HepG2 (cell line): ENCODE data around the gene ZNF678.

Experiments
- CTCF ChIP-seq: sonication (generic); formaldehyde crosslinking; IDR thresholded peaks from 2 replicates; pipeline ENCODE4 v1.5.0; 2020; ENCODE audit warnings: mild to moderate bottlenecking, missing genetic modification reagents, moderate library complexity
- KMT2A ChIP-seq: sonication (generic); formaldehyde crosslinking; IDR thresholded peaks from 2 replicates; pipeline ENCODE4 v1.4.0; 2020; ENCODE audit warnings: missing genetic modification reagents
- MYNN ChIP-seq: sonication (generic); formaldehyde crosslinking; IDR thresholded peaks from 2 replicates; pipeline ENCODE4 v1.4.0; 2020; ENCODE audit warnings: mild to moderate bottlenecking, low read depth, missing genetic modification reagents
- NBN ChIP-seq: fragments of 450-650 bp; conservative IDR thresholded peaks from 2 replicates; pipeline ENCODE4 v1.6.1; 2017
- SP1 ChIP-seq, 2 experiments: fragments of 450-650 bp in 1 of 2; sonication (generic) in 1 of 2; formaldehyde crosslinking in 1 of 2; IDR thresholded peaks; 2 replicates each; pipeline versions ENCODE4 v1.4.0 to v1.6.1; 2016 to 2020; ENCODE audit warnings: missing genetic modification reagents in 1 of 2
- ZBTB43 ChIP-seq: sonication (generic); formaldehyde crosslinking; conservative IDR thresholded peaks from 2 replicates; pipeline ENCODE4 v1.4.0; 2020; ENCODE audit warnings: missing genetic modification reagents
- ZNF761 ChIP-seq: sonication (generic); formaldehyde crosslinking; conservative IDR thresholded peaks from 2 replicates; pipeline ENCODE4 v1.4.0; 2020; ENCODE audit warnings: mild to moderate bottlenecking, missing genetic modification reagents

- TF ChIP-seq ZNF761 (CRISPR knock-in tag) (0 out of 2 replicates have a peak, but pooled peaks have one; percentile 55), NBN (no peak), CTCF (CRISPR knock-in tag) (no peak), KMT2A (CRISPR knock-in tag) (peak; percentile 68), MYNN (no peak), SP1 (IDR thresholded peaks at IDR 0.05) (no peak), SP1 (CRISPR knock-in tag; IDR thresholded peaks at IDR 0.05) (no peak; the same call in none of the 2 replicates), ZBTB43 (CRISPR knock-in tag) (no peak)
Measured at GRCh38 chr1:227563324-227564201, at the start of gene ZNF678.
